BLaER1 treated with 17β-estradiol and CSF1 and Interleukin-3, amounts not matched to agents 10 nM and 100 nM (cell line): ENCODE measurements around the gene SPIN2A.
"Not testable (repeated sequence)": the region's sequence is repeated elsewhere in the genome, so short reads cannot be mapped to it uniquely, and the experiment has no call there.

Source experiments
- H3K27ac ChIP-seq, 11 experiments: shearing (Covaris generic); formaldehyde crosslinking; 2 replicates each; pipeline ENCODE4 v1.8.1; 2022
- H3K27me3 ChIP-seq, 11 experiments: shearing (Covaris generic); formaldehyde crosslinking; 2 replicates each; pipeline ENCODE4 v1.8.1; 2022
- H3K36me3 ChIP-seq, 11 experiments: shearing (Covaris generic); formaldehyde crosslinking; 2 replicates each; pipeline ENCODE4 v1.8.1; 2022
- H3K4me1 ChIP-seq, 10 experiments: shearing (Covaris generic); formaldehyde crosslinking; 2 replicates each; pipeline ENCODE4 v1.8.1; 2022
- H3K4me2 ChIP-seq, 11 experiments: shearing (Covaris generic); formaldehyde crosslinking; 2 replicates each; pipeline ENCODE4 v1.8.1; 2022
- H3K4me3 ChIP-seq, 10 experiments: shearing (Covaris generic); formaldehyde crosslinking; 2 replicates each; pipeline ENCODE4 v1.8.1; 2022
- H3K9ac ChIP-seq, 11 experiments: shearing (Covaris generic); formaldehyde crosslinking; 2 replicates each; pipeline ENCODE4 v1.8.1; 2022
- H3K9me3 ChIP-seq, 11 experiments: shearing (Covaris generic); formaldehyde crosslinking; replicated peaks in 1 of 11; 2 replicates each; pipeline ENCODE4 v1.8.1; 2022
- H4K20me1 ChIP-seq, 11 experiments: shearing (Covaris generic); formaldehyde crosslinking; 2 replicates each; pipeline ENCODE4 v1.8.1; 2022
- Cebpa-rat ChIP-seq, 11 experiments: shearing (Covaris generic); IDR thresholded peaks; 2 replicates each; pipeline ENCODE4 v1.8.1; 2022

Gene SPIN2A

GRCh38 chrX:57135287-57135686 is 1.9 kb downstream of the SPIN2A start:
- Histone ChIP-seq H3K27ac (no peak overlapping the region), H3K4me2 (no peak overlapping the region), H4K20me1 (no peaks in the 10 kb centered on the region), H3K9me3 (peaks cover 0 to 15% (median 0%) of the 10 kb centered on the region in 11 experiments; a peak in 1 of 22 replicates), H3K4me1 (no peaks in the 10 kb centered on the region), H3K27me3 (peaks cover 48 to 81% (median 75%) of the 10 kb centered on the region in 11 experiments), H3K36me3 (no peaks in the 10 kb centered on the region), H3K9ac (no peak overlapping the region), H3K4me3 (no peak overlapping the region)
- no peak for TF ChIP-seq Cebpa-rat (IDR thresholded peaks at IDR 0.05)

- Histone ChIP-seq H3K27ac (no peak overlapping the region), H3K9ac (no peak overlapping the region), H3K4me1 (no peaks in the 10 kb centered on the region), H3K27me3 (peaks cover 48 to 81% (median 75%) of the 10 kb centered on the region in 11 experiments), H3K4me2 (no peak overlapping the region), H3K36me3 (no peaks in the 10 kb centered on the region), H3K9me3 (peaks cover 0 to 15% (median 0%) of the 10 kb centered on the region in 11 experiments; a peak in 1 of 22 replicates), H4K20me1 (no peaks in the 10 kb centered on the region), H3K4me3 (no peak overlapping the region)
- no peak for TF ChIP-seq Cebpa-rat (IDR thresholded peaks at IDR 0.05)
These were observed 2.5 kb downstream of the SPIN2A start for GRCh38 chrX:57134702-57135101.

- H3K36me3 ChIP-seq = no peaks in the 10 kb centered on the region
- no peak overlapping the region for H3K4me2 ChIP-seq
- no peak overlapping the region for H3K4me3 ChIP-seq
- no peaks in the 10 kb centered on the region for H4K20me1 ChIP-seq
- no peaks in the 10 kb centered on the region for H3K4me1 ChIP-seq
- H3K27me3 ChIP-seq = peaks cover 45 to 78% (median 70%) of the 10 kb centered on the region in 11 experiments
- H3K9ac ChIP-seq = no peak overlapping the region
- H3K9me3 ChIP-seq = peaks cover 0 to 8% (median 0%) of the 10 kb centered on the region in 11 experiments; a peak in 1 of 22 replicates
- H3K27ac ChIP-seq = no peak overlapping the region
- no peak for TF ChIP-seq Cebpa-rat (IDR thresholded peaks at IDR 0.05)
These were observed 3.5 kb downstream of the SPIN2A start for GRCh38 chrX:57133706-57134105.

GRCh38 chrX:57133284-57133683 is 3.9 kb downstream of the SPIN2A start:
- H3K4me2 ChIP-seq, H3K9ac ChIP-seq, H3K27ac ChIP-seq, H3K9me3 ChIP-seq, H3K36me3 ChIP-seq, H3K4me1 ChIP-seq, H3K4me3 ChIP-seq, H4K20me1 ChIP-seq: not testable (repeated sequence)
- peaks cover 45 to 78% (median 69%) of the 10 kb centered on the region in 11 experiments for H3K27me3 ChIP-seq

GRCh38 chrX:57132046-57132445 is 5.2 kb downstream of the SPIN2A start:
- H3K27ac ChIP-seq = no peak overlapping the region
- H3K4me2 ChIP-seq = no peak overlapping the region
- H3K4me3 ChIP-seq = no peak overlapping the region
- H3K9ac ChIP-seq = no peak overlapping the region
- no peaks in the 10 kb centered on the region for H3K4me1 ChIP-seq
- no peaks in the 10 kb centered on the region for H4K20me1 ChIP-seq
- H3K27me3 ChIP-seq = peaks cover 50 to 80% (median 75%) of the 10 kb centered on the region in 11 experiments
- no peak for TF ChIP-seq Cebpa-rat (IDR thresholded peaks at IDR 0.05)
- no peaks in the 10 kb centered on the region for H3K36me3 ChIP-seq
- H3K9me3 ChIP-seq = peaks cover 0 to 8% (median 0%) of the 10 kb centered on the region in 11 experiments; a peak in 1 of 22 replicates

GRCh38 chrX:57121816-57122215 is 15.4 kb downstream of the SPIN2A start:
- Histone ChIP-seq H3K27me3 (peaks cover 13 to 45% (median 30%) of the 10 kb centered on the region in 11 experiments; a peak in 21 of 22 replicates), H3K4me3 (peak overlapping the region; percentile 53 to 70 (median 62)), H3K4me2 (peak overlapping the region; percentile 27 to 57 (median 40); a peak in 17 of 22 replicates), H3K36me3 (peaks cover 0 to 10% (median 0%) of the 10 kb centered on the region in 11 experiments; a peak in 1 of 22 replicates), H3K9ac (peak overlapping the region; percentile 70 to 82 (median 79)), H3K9me3 (peaks cover 0 to 7% (median 0%) of the 10 kb centered on the region in 11 experiments; a peak in 4 of 22 replicates), H3K4me1 (no peaks in the 10 kb centered on the region), H3K27ac (peak overlapping the region in 10 of 11 experiments; percentile 53 to 84 (median 72); a peak in 13 of 22 replicates), H4K20me1 (no peaks in the 10 kb centered on the region; a peak in 1 of 22 replicates)
- TF ChIP-seq Cebpa-rat (IDR thresholded peaks at IDR 0.05) = no peak

GRCh38 chrX:57121162-57121755 is 15.9 kb downstream of the SPIN2A start, which contains the start of gene SPIN2B:
Gene SPIN2B (minus strand): TSS chrX:57121548.
- Histone ChIP-seq H3K4me1 (no peaks in the 10 kb centered on the region), H3K4me3 (peak within 1 kb of the TSS; percentile 53 to 70 (median 62)), H3K9me3 (peaks cover 0 to 7% (median 0%) of the 10 kb centered on the region in 11 experiments; a peak in 4 of 22 replicates), H3K27ac (peak within 1 kb of the TSS; percentile 53 to 84 (median 72)), H3K27me3 (peaks cover 13 to 45% (median 30%) of the 10 kb centered on the region in 11 experiments; a peak in 21 of 22 replicates), H3K9ac (peak within 1 kb of the TSS; percentile 70 to 82 (median 79)), H3K36me3 (peaks cover 0 to 10% (median 0%) of the 10 kb centered on the region in 11 experiments; a peak in 2 of 22 replicates), H3K4me2 (peak within 1 kb of the TSS; percentile 40 to 72 (median 66); a peak in 19 of 22 replicates), H4K20me1 (no peaks in the 10 kb centered on the region; a peak in 1 of 22 replicates)
- TF ChIP-seq Cebpa-rat (IDR thresholded peaks at IDR 0.05) = no peak

- not testable (repeated sequence) for H3K4me1 ChIP-seq
These were observed 16.5 kb downstream of the SPIN2A start for GRCh38 chrX:57120619-57121161.

GRCh38 chrX:57119416-57119815 is 17.8 kb downstream of the SPIN2A start:
- no peaks in the 10 kb centered on the region; a peak in 1 of 22 replicates for H4K20me1 ChIP-seq
- H3K27me3 ChIP-seq = peaks cover 18 to 45% (median 36%) of the 10 kb centered on the region in 11 experiments
- no peak overlapping the region for H3K4me3 ChIP-seq
- peaks cover 0 to 10% (median 0%) of the 10 kb centered on the region in 11 experiments; a peak in 3 of 22 replicates for H3K36me3 ChIP-seq
- H3K4me1 ChIP-seq = peaks cover 0 to 5% (median 0%) of the 10 kb centered on the region in 10 experiments; a peak in 1 of 20 replicates
- H3K9ac ChIP-seq = no peak overlapping the region
- H3K4me2 ChIP-seq = peak overlapping the region in 1 of 11 experiments; percentile 6; a peak in 1 of 22 replicates
- H3K9me3 ChIP-seq = peaks cover 0 to 7% (median 0%) of the 10 kb centered on the region in 11 experiments; a peak in 4 of 22 replicates
- TF ChIP-seq Cebpa-rat (IDR thresholded peaks at IDR 0.05) = no peak
- H3K27ac ChIP-seq = no peak overlapping the region

More at GRCh38 chrX:57120619-57121161, 16.5 kb downstream of the SPIN2A start:
- not testable (repeated sequence) for H3K9me3 ChIP-seq, H4K20me1 ChIP-seq, H3K36me3 ChIP-seq
- Histone ChIP-seq H3K9ac (peak overlapping the region; percentile 70 to 82 (median 79); a peak in 21 of 22 replicates), H3K27me3 (peaks cover 13 to 45% (median 31%) of the 10 kb centered on the region in 11 experiments; a peak in 21 of 22 replicates), H3K4me2 (peak overlapping the region; percentile 36 to 72 (median 66); a peak in 18 of 22 replicates), H3K4me3 (peak overlapping the region; percentile 53 to 70 (median 62)), H3K27ac (peak overlapping the region; percentile 53 to 84 (median 72))

GRCh38 chrX:57117566-57117965 is 19.6 kb downstream of the SPIN2A start:
- not testable (repeated sequence) for H3K4me1 ChIP-seq, H4K20me1 ChIP-seq, H3K9ac ChIP-seq, H3K36me3 ChIP-seq, H3K27ac ChIP-seq, H3K4me3 ChIP-seq, H3K9me3 ChIP-seq, H3K4me2 ChIP-seq
- peaks cover 22 to 60% (median 49%) of the 10 kb centered on the region in 11 experiments for H3K27me3 ChIP-seq
